BE2C (cell line): ENCODE measurements around the gene ADGRE3.

Source experiments
- DNase-seq: peaks from one replicate; pipeline ENCODE4 v3.0.0-alpha.2; 2020
- H3K27me3 ChIP-seq: fragments of 250-450 bp; sonication (Bioruptor Pico); 2 replicates; pipeline ENCODE4 v1.5.1; 2020; ENCODE audit warnings: mild to moderate bottlenecking
- H3K36me3 ChIP-seq: fragments of 250-450 bp; sonication (Bioruptor Pico); 2 replicates; pipeline ENCODE4 v1.5.1; 2020; ENCODE audit warnings: mild to moderate bottlenecking
- H3K4me1 ChIP-seq: fragments of 250-450 bp; sonication (Bioruptor Pico); 2 replicates; pipeline ENCODE4 v1.5.1; 2020
- H3K4me3 ChIP-seq: 2 replicates; pipeline ENCODE4 v1.5.1; 2011; ENCODE audit warnings: low read depth, low read length
- H3K9me3 ChIP-seq: fragments of 250-450 bp; sonication (Bioruptor Pico); 2 replicates; pipeline ENCODE4 v1.5.1; 2020
- TF ChIP-seq, protein P1 (sequence below): IDR thresholded peaks from 2 replicates; pipeline ENCODE4 v1.5.1; 2012; ENCODE audit warnings: mild to moderate bottlenecking, low read depth, low read length

The ADGRE3 gene

DNA sequence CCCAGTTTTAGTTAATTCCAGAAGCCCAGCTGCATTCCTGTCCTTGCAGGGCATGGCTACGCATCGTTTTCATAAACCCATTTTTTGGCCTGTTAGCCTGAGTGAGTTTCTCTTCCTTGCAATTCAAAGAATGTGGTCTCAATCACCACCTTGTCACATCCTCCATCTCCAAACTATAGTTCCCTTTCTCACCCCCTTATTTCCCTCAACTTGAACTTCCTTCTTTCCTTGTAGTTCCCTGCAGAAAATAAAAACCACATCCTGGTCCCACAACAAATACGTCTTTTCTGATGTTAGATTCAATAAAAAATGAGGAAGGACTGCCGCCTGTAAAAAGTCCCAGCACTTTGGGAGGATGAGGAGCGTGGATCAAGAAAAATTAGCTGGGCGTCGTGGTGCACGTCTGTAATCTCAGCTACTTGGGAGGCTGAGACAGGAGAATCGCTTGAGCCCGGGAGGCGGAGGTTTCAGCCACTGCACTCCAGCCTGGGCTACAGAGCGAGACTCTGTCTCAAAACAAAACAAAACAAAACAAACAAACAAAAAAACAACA, 13.2 kb downstream of the ADGRE3 start:
- no peaks in the 10 kb centered on the region for H3K9me3 ChIP-seq
- no peak overlapping the region for H3K4me3 ChIP-seq
- no peaks in the 10 kb centered on the region for H3K36me3 ChIP-seq
- no peaks in the 10 kb centered on the region for H3K4me1 ChIP-seq
- H3K27me3 ChIP-seq: peaks cover 26% of the 10 kb centered on the region
- TF ChIP-seq, protein P1, sequence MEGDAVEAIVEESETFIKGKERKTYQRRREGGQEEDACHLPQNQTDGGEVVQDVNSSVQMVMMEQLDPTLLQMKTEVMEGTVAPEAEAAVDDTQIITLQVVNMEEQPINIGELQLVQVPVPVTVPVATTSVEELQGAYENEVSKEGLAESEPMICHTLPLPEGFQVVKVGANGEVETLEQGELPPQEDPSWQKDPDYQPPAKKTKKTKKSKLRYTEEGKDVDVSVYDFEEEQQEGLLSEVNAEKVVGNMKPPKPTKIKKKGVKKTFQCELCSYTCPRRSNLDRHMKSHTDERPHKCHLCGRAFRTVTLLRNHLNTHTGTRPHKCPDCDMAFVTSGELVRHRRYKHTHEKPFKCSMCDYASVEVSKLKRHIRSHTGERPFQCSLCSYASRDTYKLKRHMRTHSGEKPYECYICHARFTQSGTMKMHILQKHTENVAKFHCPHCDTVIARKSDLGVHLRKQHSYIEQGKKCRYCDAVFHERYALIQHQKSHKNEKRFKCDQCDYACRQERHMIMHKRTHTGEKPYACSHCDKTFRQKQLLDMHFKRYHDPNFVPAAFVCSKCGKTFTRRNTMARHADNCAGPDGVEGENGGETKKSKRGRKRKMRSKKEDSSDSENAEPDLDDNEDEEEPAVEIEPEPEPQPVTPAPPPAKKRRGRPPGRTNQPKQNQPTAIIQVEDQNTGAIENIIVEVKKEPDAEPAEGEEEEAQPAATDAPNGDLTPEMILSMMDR: no peak
- no peak for DNase-seq

DNA sequence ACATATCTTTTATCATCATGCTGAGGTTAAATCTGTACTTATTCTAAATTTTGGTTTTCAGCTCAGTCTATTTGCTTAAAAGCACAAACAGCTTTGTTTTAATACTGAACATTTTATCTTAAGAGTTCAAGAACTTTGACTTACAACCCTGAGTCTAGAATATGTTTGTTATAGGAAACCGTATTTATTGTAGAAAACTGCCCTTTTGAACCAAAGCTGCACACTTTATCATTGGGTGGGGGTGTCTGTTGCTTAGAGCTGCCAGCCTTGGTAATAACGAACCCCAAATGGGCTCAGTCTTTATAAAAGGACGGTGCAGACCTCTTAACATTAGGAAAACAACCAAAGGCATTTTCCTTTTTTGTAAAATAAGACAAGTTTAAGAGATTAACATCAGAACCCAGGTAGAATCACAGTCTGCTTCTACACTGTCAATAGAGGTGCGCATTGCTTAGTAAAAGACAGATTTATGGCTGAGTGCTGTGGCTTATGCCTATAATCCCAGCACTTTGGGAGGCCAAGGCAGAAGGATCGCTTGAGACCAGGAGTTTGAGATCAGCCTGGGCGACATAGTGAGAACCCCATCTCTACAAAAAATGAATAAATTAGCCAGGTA, 14.7 kb downstream of the ADGRE3 start:
- Histone ChIP-seq H3K36me3 (no peaks in the 10 kb centered on the region), H3K27me3 (peaks cover 27% of the 10 kb centered on the region), H3K4me1 (no peaks in the 10 kb centered on the region), H3K4me3 (no peak overlapping the region), H3K9me3 (no peaks in the 10 kb centered on the region)
- TF ChIP-seq, protein P1: no peak
- DNase-seq: no peak

DNA sequence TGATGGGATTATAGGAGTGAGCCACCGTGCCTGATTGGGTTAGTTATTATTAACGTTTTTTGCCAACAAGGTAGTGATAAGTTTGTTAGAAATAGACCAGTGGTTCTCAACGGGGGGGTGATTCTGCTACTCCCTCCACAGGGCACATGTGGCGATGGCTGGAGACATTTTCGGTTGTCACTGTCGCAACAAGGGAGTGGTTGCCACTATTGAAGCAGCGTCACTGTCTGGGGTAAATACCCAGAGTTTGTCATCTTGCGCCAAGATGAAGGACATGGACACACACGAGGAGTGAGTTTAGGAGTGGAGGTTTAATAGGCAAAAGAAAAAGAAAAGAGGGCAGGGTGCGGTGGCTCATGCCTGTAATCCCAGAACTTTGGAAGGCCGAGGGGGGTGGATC, 18.9 kb downstream of the ADGRE3 start:
- no peaks in the 10 kb centered on the region for H3K36me3 ChIP-seq
- no peaks in the 10 kb centered on the region for H3K9me3 ChIP-seq
- no peak for DNase-seq
- TF ChIP-seq, protein P1: no peak
- no peak overlapping the region for H3K4me3 ChIP-seq
- peaks cover 22% of the 10 kb centered on the region for H3K27me3 ChIP-seq
- H3K4me1 ChIP-seq: no peaks in the 10 kb centered on the region

DNA sequence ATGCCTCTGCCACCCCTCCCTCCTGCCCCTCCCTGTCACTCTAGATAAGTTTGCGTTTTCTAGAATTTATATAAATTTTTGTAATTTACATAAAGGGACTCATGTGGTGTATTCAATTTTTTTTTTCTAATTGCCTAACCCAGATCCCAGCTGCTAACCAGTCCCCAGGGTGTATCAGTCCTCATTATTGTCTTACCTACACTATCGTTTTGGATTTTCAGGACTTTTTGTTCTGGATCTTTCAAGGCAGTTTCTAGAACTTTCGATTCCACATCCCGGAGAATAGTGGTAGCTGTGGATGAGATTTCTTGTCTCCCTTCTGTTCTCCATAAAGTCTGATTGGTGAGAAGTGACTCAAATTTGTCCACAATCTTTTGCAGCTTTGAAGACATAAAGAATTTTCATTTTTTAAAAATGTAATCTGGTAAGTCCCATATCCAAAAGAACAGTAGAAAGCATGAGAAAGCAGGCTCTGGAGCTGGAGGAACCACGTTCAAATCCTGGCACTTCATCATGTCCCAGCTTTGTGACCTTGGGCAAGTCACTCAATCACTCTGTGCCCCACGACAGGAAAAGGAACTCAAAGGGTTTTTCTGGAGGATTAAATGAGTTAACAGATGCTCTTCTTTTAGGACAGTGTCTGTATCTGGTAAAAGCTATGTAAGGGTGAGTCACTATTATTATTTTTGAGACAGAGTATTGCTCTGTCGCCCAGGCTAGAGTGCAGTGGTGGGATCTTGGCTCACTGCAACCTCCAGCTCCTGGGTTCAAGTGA, 19.7 kb downstream of the ADGRE3 start:
- no peak for DNase-seq
- TF ChIP-seq, protein P1: no peak
- Histone ChIP-seq H3K4me1 (no peaks in the 10 kb centered on the region), H3K36me3 (no peaks in the 10 kb centered on the region), H3K9me3 (no peaks in the 10 kb centered on the region), H3K4me3 (no peak overlapping the region), H3K27me3 (peaks cover 17% of the 10 kb centered on the region)

DNA sequence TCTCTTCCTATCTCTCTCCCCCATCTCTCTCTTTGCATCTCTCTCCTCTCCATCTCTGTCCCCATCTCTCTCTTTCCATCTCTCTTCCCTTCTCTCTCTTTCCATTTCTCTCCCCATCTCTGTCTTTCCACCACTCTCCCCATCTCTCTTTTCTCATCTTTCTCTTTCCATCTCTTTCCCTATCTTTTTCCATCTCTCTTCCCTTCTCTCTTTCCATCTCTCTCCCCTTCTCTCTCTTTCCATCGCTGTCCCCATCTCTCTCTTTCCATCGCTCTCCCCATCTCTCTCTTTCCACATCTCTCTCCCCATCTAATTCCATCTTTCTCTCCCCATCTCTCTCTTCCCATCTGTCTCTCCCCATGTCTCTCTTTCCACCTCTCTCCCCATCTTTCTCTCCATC, 24.5 kb downstream of the ADGRE3 start:
- Histone ChIP-seq H3K4me1 (no peaks in the 10 kb centered on the region), H3K9me3 (no peaks in the 10 kb centered on the region), H3K27me3 (no peaks in the 10 kb centered on the region), H3K4me3 (no peak overlapping the region), H3K36me3 (no peaks in the 10 kb centered on the region)
- DNase-seq: no peak
- TF ChIP-seq, protein P1: no peak

DNA sequence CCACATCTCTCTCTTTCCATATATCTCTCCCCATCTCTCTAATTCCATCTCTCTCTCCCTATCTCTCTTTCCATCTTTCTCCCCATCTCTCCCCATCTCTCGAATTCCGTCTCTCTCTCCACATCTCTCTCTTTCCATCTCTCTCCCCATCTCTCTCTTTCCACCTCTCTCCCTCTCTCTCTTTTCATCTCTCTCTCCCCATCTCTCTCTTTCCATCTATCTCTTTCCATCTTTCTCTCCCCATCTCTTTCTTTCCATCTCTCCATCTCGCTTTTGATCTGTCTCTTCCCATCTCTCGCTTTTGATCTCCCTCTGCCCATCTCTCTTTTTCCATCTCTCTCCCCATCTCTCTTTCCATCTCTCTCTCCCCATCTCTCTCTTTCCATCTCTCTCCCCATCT, 25.6 kb downstream of the ADGRE3 start:
- no peaks in the 10 kb centered on the region for H3K27me3 ChIP-seq
- H3K9me3 ChIP-seq: no peaks in the 10 kb centered on the region
- TF ChIP-seq, protein P1: no peak
- no peak overlapping the region for H3K4me3 ChIP-seq
- H3K4me1 ChIP-seq: no peaks in the 10 kb centered on the region
- no peak for DNase-seq
- H3K36me3 ChIP-seq: no peaks in the 10 kb centered on the region
